PFSK-1 (cell line): ENCODE results near the gene JDP2.

Source experiments
- FOXP2 ChIP-seq: optimal IDR thresholded peaks from 2 replicates; pipeline ENCODE3; 2011; ENCODE audit warnings: borderline replicate concordance, control low read depth, inconsistent platforms; ENCODE audit not compliant: insufficient read depth; ENCODE audit errors: extremely low read length, extremely low read depth
- POLR2AphosphoS5 ChIP-seq: IDR thresholded peaks from 2 replicates; pipeline ENCODE4 v1.6.1; 2012; ENCODE audit warnings: low read depth, mild to moderate bottlenecking, control low read depth, low read length, moderate library complexity
- REST ChIP-seq, 2 experiments: IDR thresholded peaks; 2 replicates each; pipeline versions ENCODE4 v1.6.1 to v1.8.0; 2011 to 2012; ENCODE audit warnings: low read depth in 2 of 2, low read length in 2 of 2, control low read depth in 1 of 2, inconsistent platforms in 1 of 2, mild to moderate bottlenecking in 1 of 2, moderate library complexity in 1 of 2; ENCODE audit not compliant: insufficient read depth in 1 of 2
- SIN3A ChIP-seq: IDR thresholded peaks from 2 replicates; pipeline ENCODE4 v1.6.1; 2012; ENCODE audit warnings: mild to moderate bottlenecking, low read length, moderate library complexity, borderline replicate concordance; ENCODE audit not compliant: insufficient read depth
- TAF1 ChIP-seq: IDR thresholded peaks from 2 replicates; pipeline ENCODE4 v1.6.1; 2012; ENCODE audit warnings: low read length, control low read depth, borderline replicate concordance; ENCODE audit not compliant: insufficient read depth

The JDP2 gene

GRCh38 chr14:75381642-75382041 lies 46.2 kb upstream of the JDP2 start:
- TF ChIP-seq FOXP2, result no peak

- TF ChIP-seq TAF1 (no peak), REST (IDR thresholded peaks at IDR 0.05; ENCODE audit: insufficient read depth in 1 of 2, low read depth in 2 of 2, low read length in 2 of 2) (no peak), FOXP2 (no peak), SIN3A (no peak), POLR2AphosphoS5 (no peak)
Observed at GRCh38 chr14:75383721-75384120, 44.1 kb upstream of the JDP2 start.

GRCh38 chr14:75389679-75390078 lies 38.1 kb upstream of the JDP2 start:
- no peak for TF ChIP-seq POLR2AphosphoS5
- no peak for TF ChIP-seq SIN3A
- no peak for TF ChIP-seq TAF1
- TF ChIP-seq FOXP2, result no peak
- TF ChIP-seq REST (IDR thresholded peaks at IDR 0.05; ENCODE audit: insufficient read depth in 1 of 2, low read depth in 2 of 2, low read length in 2 of 2), result no peak

- TF ChIP-seq SIN3A (no peak), TAF1 (no peak), POLR2AphosphoS5 (no peak), REST (IDR thresholded peaks at IDR 0.05; ENCODE audit: insufficient read depth in 1 of 2, low read depth in 2 of 2, low read length in 2 of 2) (no peak), FOXP2 (no peak)
Observed at GRCh38 chr14:75390183-75390582, 37.6 kb upstream of the JDP2 start.

- TF ChIP-seq POLR2AphosphoS5 (no peak), TAF1 (no peak), FOXP2 (no peak), SIN3A (no peak), REST (IDR thresholded peaks at IDR 0.05; ENCODE audit: insufficient read depth in 1 of 2, low read depth in 2 of 2, low read length in 2 of 2) (no peak)
Observed at GRCh38 chr14:75391953-75392352, 35.9 kb upstream of the JDP2 start.
